Esophagus squamous epithelium (tissue), 5 donors: ENCODE results near the gene PREX1. TPM values are rescaled to one million over a fixed set of nuclear protein-coding genes. Genes with fewer than 3 reads are reported as not detected.

Experiments used
- DNase-seq: peaks from one replicate; lab custom pipeline; 2025; lab: John Stamatoyannopoulos, UW
- H3K27ac ChIP-seq, 4 donors: fragments of 200-600 bp; sonication (generic); one replicate each; pipeline ENCODE4 v1.5.1; 2016 to 2019; ENCODE audit warnings: mild to moderate bottlenecking in 1 of 4
- H3K27me3 ChIP-seq, 4 donors: fragments of 200-600 bp; sonication (generic); 1 replicate in 3 of 4; 2 replicates in 1 of 4; pipeline versions ENCODE4 v1.5.1 to v1.6.0; 2017 to 2021; ENCODE audit warnings: antibody characterized with exemption in 1 of 4
- H3K36me3 ChIP-seq, 3 donors: fragments of 200-600 bp; sonication (generic); one replicate each; pipeline ENCODE4 v1.5.1; 2016 to 2019
- H3K4me1 ChIP-seq, 3 donors: fragments of 200-600 bp; sonication (generic); one replicate each; pipeline ENCODE4 v1.5.1; 2017 to 2019
- H3K4me3 ChIP-seq, 4 donors: fragments of 200-600 bp; sonication (generic); 1 replicate in 3 of 4; 2 replicates in 1 of 4; pipeline ENCODE4 v1.5.1; 2016 to 2019; ENCODE audit warnings: mild to moderate bottlenecking in 2 of 4, moderate library complexity in 1 of 4
- H3K9me3 ChIP-seq, 3 donors: fragments of 200-600 bp; sonication (generic); one replicate each; pipeline ENCODE4 v1.5.1; 2016 to 2019
- CTCF ChIP-seq, 6 experiments: fragments of 450-650 bp in 4 of 6; fragments of 200-600 bp in 2 of 6; sonication (generic) in 2 of 6; IDR thresholded peaks; one replicate each; pipeline ENCODE4 v1.5.1; 2016 to 2019; ENCODE audit warnings: antibody characterized with exemption in 6 of 6, mild to moderate bottlenecking in 4 of 6, moderate library complexity in 4 of 6
- POLR2A ChIP-seq, 4 donors: fragments of 450-650 bp; IDR thresholded peaks; one replicate each; pipeline ENCODE4 v1.6.1; 2017; ENCODE audit warnings: antibody characterized with exemption in 4 of 4, mild to moderate bottlenecking in 4 of 4, moderate library complexity in 3 of 4
- WGBS, 2 donors: methylation state at CpG; one replicate each; pipeline ENCODE4 v1.1.5; 2018; 5-methylcytosine and 5-hydroxymethylcytosine counted together
- intact Hi-C: fragments of 100-400 bp; cut with DNase I; formaldehyde crosslinking; loops from one replicate; pipeline ENCODE4 v1.15.0; 2022
- total RNA-seq, 4 donors: library from RNA; depleted of rRNA; stranded (reverse); fragments of >200 nt; gene quantifications; one replicate each; pipeline ENCODE4 v1.1.0, GENCODE V29; 2016
- donor health status: DM: yes; HTN: yes; CAD: no.

The PREX1 gene
- total RNA-seq, 4 donors from 2014 or later, result 4.9 to 25.9 (median 8.9) TPM

- Histone ChIP-seq H3K9me3 (no peaks in the 10 kb centered on the region), H3K27ac (no peak overlapping the region), H3K27me3 (no peaks in the 10 kb centered on the region), H3K4me1 (no peaks in the 10 kb centered on the region), H3K4me3 (no peak overlapping the region), H3K36me3 (peaks cover 0 to 63% (median 5%) of the 10 kb centered on the region in 3 donors)
- WGBS, 2 donors, result 89% methylated on average over 9 of the region's 26 CpGs; no CpG with 5 or more reads in 1 of the 2 donors
- DNase-seq, result no peak
- TF ChIP-seq POLR2A (IDR thresholded peaks at IDR 0.05) (no peak), CTCF (IDR thresholded peaks at IDR 0.05) (no peak)
- intact Hi-C loops, result no loop called here
Measured at GRCh38 chr20:48636301-48636700, 191.5 kb downstream of the PREX1 start.

DNA sequence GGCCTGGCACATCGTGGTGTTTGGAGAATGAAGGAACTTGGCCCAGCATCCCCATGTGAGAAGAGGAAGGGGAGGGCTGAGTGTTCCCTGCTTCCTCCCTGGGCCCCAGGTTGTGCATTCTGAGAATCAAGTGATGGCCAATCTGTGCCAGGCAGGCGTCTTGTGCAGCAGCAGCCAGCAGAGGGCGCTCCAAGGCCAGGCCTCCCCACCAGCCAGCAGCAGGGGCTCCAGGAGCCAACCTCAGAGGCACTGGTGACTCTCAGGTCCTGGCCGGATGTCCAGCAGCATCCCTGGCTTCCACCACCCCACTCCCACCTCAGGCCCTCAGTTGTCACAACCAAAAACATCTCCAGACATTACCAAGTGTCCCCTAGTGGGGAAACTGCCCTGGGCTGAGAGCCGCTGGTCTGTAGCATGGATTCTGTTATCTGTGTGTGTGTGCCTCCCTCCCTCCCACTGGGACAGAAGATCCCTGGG lies 192.0 kb downstream of the PREX1 start:
- peak; percentile 34 to 75 (median 48) for TF ChIP-seq CTCF (IDR thresholded peaks at IDR 0.05)
- no peak for TF ChIP-seq POLR2A (IDR thresholded peaks at IDR 0.05)
- no peak for DNase-seq
- WGBS, 2 donors, result 0% methylated on average over 1 of the region's 5 CpGs
- Histone ChIP-seq H3K4me1 (no peaks in the 10 kb centered on the region), H3K27me3 (no peaks in the 10 kb centered on the region), H3K36me3 (peaks cover 0 to 64% (median 5%) of the 10 kb centered on the region in 3 donors), H3K4me3 (no peak overlapping the region), H3K9me3 (no peaks in the 10 kb centered on the region), H3K27ac (no peak overlapping the region)
- intact Hi-C loops, result no loop called here

DNA sequence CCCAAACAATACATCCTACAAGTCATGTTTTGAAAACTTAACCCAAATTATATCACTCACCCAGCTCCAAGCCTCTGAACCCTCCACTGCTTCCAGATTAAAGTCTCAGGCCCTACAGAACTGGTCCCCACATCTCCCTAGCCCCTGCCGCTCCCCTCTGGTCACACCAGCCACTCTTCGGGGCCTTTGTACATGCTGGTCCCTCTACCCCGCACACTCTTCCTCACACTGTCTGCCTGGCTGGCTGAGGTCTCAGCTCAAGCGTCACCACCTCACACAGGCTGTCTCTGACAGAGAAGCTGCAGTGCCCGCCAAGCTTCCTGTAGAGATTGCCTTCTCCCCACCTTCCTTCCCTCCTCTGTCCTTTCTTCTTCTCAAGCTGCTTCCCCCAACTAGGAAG lies 192.4 kb downstream of the PREX1 start:
- Histone ChIP-seq H3K36me3 (peaks cover 0 to 64% (median 5%) of the 10 kb centered on the region in 3 donors), H3K4me1 (no peaks in the 10 kb centered on the region), H3K4me3 (no peak overlapping the region), H3K27me3 (no peaks in the 10 kb centered on the region), H3K27ac (no peak overlapping the region), H3K9me3 (no peaks in the 10 kb centered on the region)
- DNase-seq, result no peak
- WGBS, 2 donors, result 89% methylated on average over 4 to 5 of the region's 5 CpGs
- no peak for TF ChIP-seq POLR2A (IDR thresholded peaks at IDR 0.05)
- no peak for TF ChIP-seq CTCF (IDR thresholded peaks at IDR 0.05)
- intact Hi-C loops, result no loop called here

- Histone ChIP-seq H3K4me1 (no peaks in the 10 kb centered on the region), H3K27me3 (no peaks in the 10 kb centered on the region), H3K36me3 (peaks cover 0 to 63% (median 5%) of the 10 kb centered on the region in 3 donors), H3K9me3 (no peaks in the 10 kb centered on the region), H3K27ac (no peak overlapping the region), H3K4me3 (no peak overlapping the region)
- intact Hi-C loops, result no loop called here
- DNase-seq, result no peak
- TF ChIP-seq POLR2A (IDR thresholded peaks at IDR 0.05) (no peak), CTCF (IDR thresholded peaks at IDR 0.05) (no peak)
- WGBS, 2 donors, result 84% methylated on average over 7 of the region's 7 CpGs; no CpG with 5 or more reads in 1 of the 2 donors
Measured at GRCh38 chr20:48634641-48635040, 193.2 kb downstream of the PREX1 start.

- 78 to 94% methylated on average over 5 to 6 of the region's 9 CpGs for WGBS, 2 donors
- no peak for DNase-seq
- Histone ChIP-seq H3K4me1 (no peaks in the 10 kb centered on the region), H3K27ac (no peak overlapping the region), H3K27me3 (no peaks in the 10 kb centered on the region), H3K9me3 (no peaks in the 10 kb centered on the region), H3K4me3 (no peak overlapping the region), H3K36me3 (peaks cover 0 to 63% (median 5%) of the 10 kb centered on the region in 3 donors)
- no peak for TF ChIP-seq POLR2A (IDR thresholded peaks at IDR 0.05)
- no peak for TF ChIP-seq CTCF (IDR thresholded peaks at IDR 0.05)
- intact Hi-C loops, result no loop called here
Measured at GRCh38 chr20:48633620-48634257, 194.1 kb downstream of the PREX1 start.
